Vagina (tissue), 2 donors: ENCODE results near the gene ANKRD11.
"Not testable (repeated sequence)": the region's sequence is repeated elsewhere in the genome, so short reads cannot be mapped to it uniquely, and the experiment has no call there.

Experiments
- CTCF ChIP-seq, 3 experiments: fragments of 450-650 bp in 2 of 3; fragments of 200-600 bp in 1 of 3; sonication (generic) in 1 of 3; IDR thresholded peaks; one replicate each; pipeline ENCODE4 v1.5.1; 2017 to 2019; ENCODE audit warnings: antibody characterized with exemption in 3 of 3, mild to moderate bottlenecking in 2 of 3, moderate library complexity in 2 of 3
- POLR2A ChIP-seq, 2 donors: fragments of 450-650 bp; IDR thresholded peaks; one replicate each; pipeline ENCODE4 v1.6.1; 2017; ENCODE audit warnings: antibody characterized with exemption in 2 of 2, mild to moderate bottlenecking in 2 of 2, moderate library complexity in 2 of 2
- POLR2AphosphoS5 ChIP-seq, 2 donors: sonication (generic); formaldehyde crosslinking; IDR thresholded peaks; one replicate each; pipeline ENCODE4 v1.9.0; 2017; ENCODE audit warnings: antibody characterized with exemption in 2 of 2, mild to moderate bottlenecking in 2 of 2, low read depth in 1 of 2; ENCODE audit not compliant: insufficient read depth in 1 of 2

- TF ChIP-seq CTCF (IDR thresholded peaks at IDR 0.05); POLR2AphosphoS5 (IDR thresholded peaks at IDR 0.05; ENCODE audit: insufficient read depth in 1 of 2, low read depth in 1 of 2); POLR2A (IDR thresholded peaks at IDR 0.05): not testable (repeated sequence)
Measured at GRCh38 chr16:89462639-89463038, 27.7 kb downstream of the ANKRD11 start.
